GM12864 (cell line): Measurements from ENCODE around the gene SCRG1.

Source experiments
- DNase-seq: peaks from one replicate; pipeline ENCODE4 v3.0.0-alpha.2; 2011; ENCODE audit warnings: low read depth
- H3K4me3 ChIP-seq: 2 replicates; pipeline ENCODE4 v1.5.1; 2011; ENCODE audit warnings: mild to moderate bottlenecking, low read depth, low read length, control low read depth
- CTCF ChIP-seq: IDR thresholded peaks from 2 replicates; pipeline ENCODE4 v1.5.1; 2011; ENCODE audit warnings: low read depth, mild to moderate bottlenecking, moderate library complexity, low read length, control low read depth, inconsistent platforms; ENCODE audit errors: missing control alignments

SCRG1 gene

GRCh38 chr4:173367285-173367684 lies 31.6 kb downstream of the SCRG1 start:
- DNase-seq, result no peak
- peak overlapping the region; percentile 16; the same call in 1 of the 2 replicates for H3K4me3 ChIP-seq
- no peak for TF ChIP-seq CTCF

DNA sequence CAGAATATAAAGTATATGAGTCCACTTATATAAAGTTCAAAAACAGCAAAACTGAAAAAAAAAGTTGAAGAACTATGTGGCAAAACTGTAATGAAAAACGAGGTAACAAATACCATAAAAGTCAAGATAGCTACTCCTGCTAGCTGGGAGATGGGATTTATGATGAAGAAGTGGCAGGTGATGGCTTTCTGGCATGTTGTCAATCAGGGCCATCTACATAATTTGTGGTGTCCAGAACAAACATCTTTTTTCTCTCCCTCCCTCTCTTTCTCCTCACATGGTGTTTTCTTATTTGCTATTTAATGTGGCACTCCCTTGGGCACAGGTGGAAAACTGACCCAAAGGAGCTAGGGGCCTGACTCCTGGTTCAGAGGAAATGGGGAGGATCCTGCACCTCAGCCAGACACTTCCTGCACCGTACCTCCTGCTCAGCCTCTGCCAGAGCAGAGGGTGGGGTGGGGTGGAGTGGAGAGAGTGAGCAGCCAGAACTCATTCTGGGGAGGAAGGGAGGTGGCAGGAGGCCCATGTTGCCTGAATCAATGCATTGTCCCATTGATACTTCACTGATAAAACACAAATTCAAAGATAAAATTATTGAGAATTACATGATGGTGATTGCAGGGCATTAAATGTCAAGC lies 33.4 kb downstream of the SCRG1 start:
- no peak for TF ChIP-seq CTCF
- no peak for DNase-seq
- H3K4me3 ChIP-seq, result no peak overlapping the region

DNA sequence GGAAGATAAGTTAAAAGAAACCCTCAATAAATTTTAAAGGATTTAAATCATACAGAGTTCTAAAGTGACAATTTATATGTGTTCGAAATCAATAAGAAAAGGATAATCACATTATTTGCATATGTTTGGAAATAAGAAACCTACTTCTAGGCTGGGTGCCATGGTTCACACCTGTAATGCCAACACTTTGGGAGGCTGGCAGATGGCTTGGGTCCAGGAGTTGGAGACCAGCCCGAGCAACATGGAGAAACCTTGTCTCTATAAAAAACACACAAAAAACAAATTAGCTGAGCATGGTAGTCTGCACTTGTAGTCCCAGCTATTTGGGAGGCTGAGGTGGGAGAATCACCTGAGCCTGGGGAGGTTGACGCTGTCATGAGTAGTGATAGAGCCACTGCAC lies 36.2 kb downstream of the SCRG1 start:
- TF ChIP-seq CTCF, result no peak
- DNase-seq, result no peak
- no peak overlapping the region for H3K4me3 ChIP-seq

- no peak for DNase-seq
- peak; percentile 22 for TF ChIP-seq CTCF
- no peak overlapping the region for H3K4me3 ChIP-seq
These were observed 38.2 kb downstream of the SCRG1 start for GRCh38 chr4:173360587-173361221.

DNA sequence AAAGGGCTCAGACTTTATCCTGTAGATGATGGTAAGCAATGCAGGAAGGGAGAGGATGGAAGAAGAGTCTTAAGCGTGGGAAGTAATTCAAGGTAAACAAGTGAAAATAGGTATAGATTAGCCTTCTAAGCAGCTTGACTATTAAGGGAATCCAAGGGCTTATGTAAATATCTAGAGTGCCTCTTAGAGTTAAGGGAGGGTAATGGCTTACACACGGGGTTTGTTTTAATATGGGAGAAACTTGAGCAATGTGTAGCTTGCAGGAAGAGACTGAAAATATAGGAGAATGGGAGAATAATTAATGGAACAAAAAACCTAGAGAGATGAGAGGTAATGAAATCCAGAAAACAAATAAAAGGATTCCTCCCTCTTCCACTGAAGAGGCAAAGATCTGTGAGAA lies 41.0 kb downstream of the SCRG1 start:
- TF ChIP-seq CTCF, result no peak
- no peak for DNase-seq
- no peak overlapping the region for H3K4me3 ChIP-seq

DNA sequence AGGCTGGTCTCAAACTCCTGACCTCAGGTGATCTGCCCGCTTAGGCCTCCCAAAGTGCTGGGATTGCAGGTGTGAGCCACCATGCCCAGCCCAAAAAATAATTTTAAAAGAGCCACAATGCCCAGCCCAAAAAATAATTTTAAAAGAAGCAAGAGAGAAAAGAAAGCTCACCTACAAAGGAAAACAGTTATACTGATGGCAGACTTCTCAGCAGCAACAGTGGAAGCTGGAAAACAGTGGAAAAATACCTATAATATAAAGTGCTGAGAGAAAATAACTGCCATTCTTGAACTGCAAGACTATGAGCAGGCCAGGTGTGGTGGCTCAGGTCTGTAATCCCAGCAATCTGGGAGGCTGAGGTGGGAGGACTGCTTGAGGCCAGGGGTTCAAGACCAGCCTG lies 51.4 kb downstream of the SCRG1 start:
- DNase-seq, result no peak
- no peak overlapping the region for H3K4me3 ChIP-seq
- TF ChIP-seq CTCF, result no peak

- H3K4me3 ChIP-seq, result no peak overlapping the region
- DNase-seq, result no peak
- no peak for TF ChIP-seq CTCF
These were observed 52.8 kb downstream of the SCRG1 start for GRCh38 chr4:173346074-173346473.
